B cell (primary cell): ENCODE data around the gene FBXW9. TPM values are rescaled to one million over a fixed set of nuclear protein-coding genes. Genes with fewer than 3 reads are reported as not detected.
A peak's percentile ranks its signal among the peaks of the same experiment; 100 is the strongest.

Experiments
- ATAC-seq: fragments of 200-7000 bp; cut with Tn5 transposase; one replicate; pipeline ENCODE4 v1.10.0; 2021; ENCODE audit warnings: low read depth, mild to moderate bottlenecking, moderate number of reproducible peaks, moderate library complexity
- CTCF ChIA-PET: fragments of 350-600 bp; sonication (Branson Sonifier 250); formaldehyde crosslinking; loops from one replicate; lab custom pipeline; 2021; ENCODE audit warnings: antibody characterized with exemption, inconsistent platforms; lab: Charles Lee
- POLR2A ChIA-PET: fragments of 350-600 bp; sonication (Branson Sonifier 250); formaldehyde crosslinking; loops from one replicate; lab custom pipeline; 2021; ENCODE audit warnings: antibody characterized with exemption; lab: Charles Lee
- DNase-seq: peaks from one replicate; pipeline ENCODE4 v3.0.0; 2013
- H2AFZ ChIP-seq: 2 replicates; pipeline ENCODE4 v1.6.1; 2012; ENCODE audit warnings: mild to moderate bottlenecking, low read depth, low read length; ENCODE audit not compliant: insufficient read depth, poor library complexity, severe bottlenecking
- H3K27ac ChIP-seq, 2 donors: 1 replicate in 1 of 2; 2 replicates in 1 of 2; pipeline ENCODE4 v1.5.1; 2012 to 2013; ENCODE audit warnings: low read length in 2 of 2, mild to moderate bottlenecking in 2 of 2, moderate library complexity in 1 of 2
- H3K27me3 ChIP-seq, 4 experiments: fragments of 200-600 bp in 1 of 4; sonication (generic) in 1 of 4; replicated peaks in 1 of 4; 1 replicate in 2 of 4; 2 replicates in 2 of 4; pipeline versions ENCODE4 v1.6.1 to v1.7.0; 2013 to 2016; ENCODE audit warnings: low read length in 3 of 4, mild to moderate bottlenecking in 2 of 4, mixed read lengths in 1 of 4, moderate library complexity in 1 of 4; ENCODE audit not compliant: insufficient read depth in 4 of 4, control insufficient read depth in 3 of 4; ENCODE audit errors: control extremely low read depth in 1 of 4
- H3K36me3 ChIP-seq, 2 experiments: replicated peaks in 1 of 2; 1 replicate in 1 of 2; 2 replicates in 1 of 2; pipeline versions ENCODE4 v1.6.1 to v1.7.1; 2013; ENCODE audit warnings: low read length in 1 of 2; ENCODE audit not compliant: insufficient read depth in 2 of 2, control insufficient read depth in 1 of 2; ENCODE audit errors: control extremely low read depth in 1 of 2, extremely low read depth in 1 of 2
- H3K4me1 ChIP-seq, 2 donors: fragments of 200-600 bp in 1 of 2; sonication (generic) in 1 of 2; 1 replicate in 1 of 2; 2 replicates in 1 of 2; pipeline versions ENCODE4 v1.5.1 to v1.6.1; 2013 to 2017; ENCODE audit warnings: low read length in 2 of 2; ENCODE audit not compliant: control insufficient read depth in 2 of 2, insufficient read depth in 2 of 2
- H3K4me2 ChIP-seq: replicated peaks from 2 replicates; pipeline ENCODE3; 2012; ENCODE audit warnings: mild to moderate bottlenecking, low read depth, low read length; ENCODE audit not compliant: poor library complexity, severe bottlenecking
- H3K4me3 ChIP-seq, 5 experiments: fragments of 200-600 bp in 1 of 5; sonication (generic) in 1 of 5; 1 replicate in 3 of 5; 2 replicates in 2 of 5; pipeline versions ENCODE4 v1.5.1 to v1.7.0; 2011 to 2016; ENCODE audit warnings: low read length in 4 of 5, mild to moderate bottlenecking in 4 of 5, low read depth in 2 of 5, control low read depth in 1 of 5, moderate library complexity in 1 of 5; ENCODE audit not compliant: insufficient read depth in 1 of 5; ENCODE audit errors: control extremely low read depth in 1 of 5, extremely low read depth in 1 of 5
- H3K79me2 ChIP-seq: fragments of 200-600 bp; sonication (generic); one replicate; pipeline ENCODE4 v1.6.0; 2016; ENCODE audit warnings: low read length; ENCODE audit not compliant: control insufficient read depth, insufficient read depth
- H3K9ac ChIP-seq: fragments of 200-600 bp; sonication (generic); 2 replicates; pipeline ENCODE4 v1.6.1; 2017; ENCODE audit warnings: mild to moderate bottlenecking, low read length, moderate library complexity
- H3K9me3 ChIP-seq, 3 donors: one replicate each; pipeline versions ENCODE4 v1.6.1 to v1.7.1; 2013; ENCODE audit warnings: low read length in 2 of 3; ENCODE audit not compliant: control insufficient read depth in 2 of 3, insufficient read depth in 1 of 3; ENCODE audit errors: control extremely low read depth in 1 of 3
- H4K20me1 ChIP-seq: 2 replicates; pipeline ENCODE4 v1.6.0; 2012; ENCODE audit warnings: mild to moderate bottlenecking, low read length; ENCODE audit not compliant: insufficient read depth, control insufficient read depth, poor library complexity, severe bottlenecking
- H3K27ac Mint-ChIP-seq: one replicate; pipeline ENCODE4 v1.8.0; 2021; ENCODE audit warnings: mixed read lengths
- H3K27me3 Mint-ChIP-seq: one replicate; pipeline ENCODE4 v1.8.0; 2021; ENCODE audit warnings: mixed read lengths
- H3K4me1 Mint-ChIP-seq: one replicate; pipeline ENCODE4 v1.8.0; 2021; ENCODE audit warnings: mixed read lengths
- H3K4me3 Mint-ChIP-seq: one replicate; pipeline ENCODE4 v1.8.0; 2021; ENCODE audit warnings: mixed read lengths
- H3K9me3 Mint-ChIP-seq: one replicate; pipeline ENCODE4 v1.8.0; 2022; ENCODE audit warnings: mixed read lengths; ENCODE audit not compliant: insufficient read depth
- EZH2 ChIP-seq: IDR thresholded peaks from 2 replicates; pipeline ENCODE4 v1.6.1; 2012; ENCODE audit warnings: borderline replicate concordance, low read depth, mild to moderate bottlenecking, moderate library complexity, low read length; ENCODE audit not compliant: insufficient read depth, poor library complexity, severe bottlenecking
- WGBS: methylation state at CpG from one replicate; pipeline ENCODE4 v1.1.5; 2013; ENCODE audit warnings: missing lambda C conversion rate; ENCODE audit not compliant: insufficient coverage; 5-methylcytosine and 5-hydroxymethylcytosine counted together
- intact Hi-C: fragments of 100-400 bp; cut with micrococcal nuclease; formaldehyde crosslinking; loops from one replicate; pipeline ENCODE4 v1.10.0; 2022
- polyA plus RNA-seq: library from polyadenylated mRNA; depleted of rRNA; stranded (reverse); fragments of >200 nt; gene quantifications from 2 replicates; pipeline ENCODE4 v1.2.3, GENCODE V29; 2012
- total RNA-seq, 2 donors: library from RNA; stranded (reverse); fragments of 120-200 nt in 1 of 2; gene quantifications; 1 replicate in 1 of 2; 2 replicates in 1 of 2; pipeline versions ENCODE4 v1.2.3 to v1.2.4, GENCODE V29; 2013 to 2022
- TF ChIP-seq, protein P1 (sequence below): fragments of 200-600 bp; IDR thresholded peaks from one replicate; pipeline ENCODE4 v1.8.0; 2022; ENCODE audit warnings: antibody characterized with exemption, mild to moderate bottlenecking

Gene FBXW9
- total and polyA plus RNA-seq, 2 donors (not counting 1 experiment from before 2014, with no cell fraction given): 4.7 TPM

DNA sequence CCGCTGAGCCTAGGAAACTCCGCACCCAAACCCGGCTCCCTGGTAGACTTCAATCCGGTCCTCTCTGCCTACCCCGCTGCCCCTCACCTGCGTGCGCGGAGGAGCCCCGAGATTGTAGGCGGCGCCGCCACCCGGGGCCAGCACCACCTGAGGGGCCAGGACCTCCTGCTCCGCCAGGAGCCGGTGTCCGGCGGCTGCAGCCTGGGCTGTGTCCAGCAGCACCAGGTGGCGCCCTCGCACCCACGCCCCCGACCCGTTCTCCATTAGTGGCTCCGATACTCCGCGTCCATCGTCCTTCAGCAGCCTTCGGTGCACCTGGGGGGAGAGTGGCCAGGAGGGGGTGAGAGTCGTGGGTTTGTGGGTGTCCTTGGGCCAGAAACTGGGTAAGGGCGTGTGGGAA lies 48.3 kb downstream of the FBXW9 start:
- peaks cover 4% of the 10 kb centered on the region for H3K79me2 ChIP-seq
- no peaks in the 10 kb centered on the region for H3K9me3 ChIP-seq
- H3K27ac ChIP-seq: peak overlapping the region in 1 of 2 donors; percentile 33
- POLR2A ChIA-PET: no interaction called here
- H3K4me3 ChIP-seq: no peak overlapping the region
- no peak overlapping the region for H3K27ac Mint-ChIP-seq
- H3K4me1 Mint-ChIP-seq: peaks cover 7% of the 10 kb centered on the region
- H3K9me3 Mint-ChIP-seq: no peaks in the 10 kb centered on the region
- no peaks in the 10 kb centered on the region for H3K27me3 Mint-ChIP-seq
- H3K27me3 ChIP-seq: no peaks in the 10 kb centered on the region
- no peak overlapping the region for H2AFZ ChIP-seq
- TF ChIP-seq, protein P1, sequence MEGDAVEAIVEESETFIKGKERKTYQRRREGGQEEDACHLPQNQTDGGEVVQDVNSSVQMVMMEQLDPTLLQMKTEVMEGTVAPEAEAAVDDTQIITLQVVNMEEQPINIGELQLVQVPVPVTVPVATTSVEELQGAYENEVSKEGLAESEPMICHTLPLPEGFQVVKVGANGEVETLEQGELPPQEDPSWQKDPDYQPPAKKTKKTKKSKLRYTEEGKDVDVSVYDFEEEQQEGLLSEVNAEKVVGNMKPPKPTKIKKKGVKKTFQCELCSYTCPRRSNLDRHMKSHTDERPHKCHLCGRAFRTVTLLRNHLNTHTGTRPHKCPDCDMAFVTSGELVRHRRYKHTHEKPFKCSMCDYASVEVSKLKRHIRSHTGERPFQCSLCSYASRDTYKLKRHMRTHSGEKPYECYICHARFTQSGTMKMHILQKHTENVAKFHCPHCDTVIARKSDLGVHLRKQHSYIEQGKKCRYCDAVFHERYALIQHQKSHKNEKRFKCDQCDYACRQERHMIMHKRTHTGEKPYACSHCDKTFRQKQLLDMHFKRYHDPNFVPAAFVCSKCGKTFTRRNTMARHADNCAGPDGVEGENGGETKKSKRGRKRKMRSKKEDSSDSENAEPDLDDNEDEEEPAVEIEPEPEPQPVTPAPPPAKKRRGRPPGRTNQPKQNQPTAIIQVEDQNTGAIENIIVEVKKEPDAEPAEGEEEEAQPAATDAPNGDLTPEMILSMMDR: no peak
- TF ChIP-seq EZH2: no peak
- no peak for ATAC-seq
- peaks cover 0 to 41% of the 10 kb centered on the region in 2 experiments for H3K36me3 ChIP-seq
- peaks cover 0 to 10% of the 10 kb centered on the region in 2 donors for H3K4me1 ChIP-seq
- no peak for DNase-seq
- CTCF ChIA-PET: no interaction called here
- WGBS: 81% methylated on average over 29 of the region's 29 CpGs
- intact Hi-C loops: no loop called here
- peak overlapping the region; percentile 55 for H3K4me2 ChIP-seq
- no peak overlapping the region for H3K4me3 Mint-ChIP-seq
- no peak overlapping the region for H3K9ac ChIP-seq
- peaks cover 7% of the 10 kb centered on the region for H4K20me1 ChIP-seq

DNA sequence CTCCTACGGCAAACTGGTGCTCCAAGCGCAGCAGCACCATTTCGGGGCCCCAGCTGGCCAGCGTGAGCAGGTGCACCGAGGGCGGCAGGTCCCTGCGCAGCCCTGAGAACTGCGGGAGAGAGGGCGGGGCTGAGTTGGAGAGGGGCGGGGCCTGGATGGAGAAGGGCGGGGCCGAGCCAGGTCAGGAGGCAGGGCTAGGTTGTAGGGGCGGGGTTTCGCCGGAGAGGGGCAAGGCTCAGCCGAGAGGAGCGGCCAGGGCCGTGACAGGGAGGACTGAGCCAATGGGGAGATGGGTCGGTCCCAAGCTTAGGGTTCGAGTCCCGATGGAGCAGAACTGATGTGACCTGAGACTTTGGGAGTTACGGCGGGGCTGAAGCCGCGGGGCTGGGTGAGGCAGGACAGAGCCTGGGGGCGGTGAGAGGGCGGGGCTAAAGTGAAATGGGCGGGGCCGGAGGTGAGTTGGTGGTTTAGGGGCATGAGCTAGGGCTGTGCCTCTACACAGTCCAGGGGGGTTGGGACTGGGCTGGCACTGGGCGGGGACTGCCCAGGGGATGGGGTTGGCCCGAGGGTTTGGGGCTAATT lies 48.9 kb downstream of the FBXW9 start:
- Histone ChIP-seq H3K27me3 (no peaks in the 10 kb centered on the region), H3K9me3 (no peaks in the 10 kb centered on the region), H3K79me2 (peaks cover 4% of the 10 kb centered on the region), H3K27ac (peak overlapping the region in 1 of 2 donors; percentile 33), H3K4me1 (peaks cover 0 to 10% of the 10 kb centered on the region in 2 donors), H3K36me3 (peaks cover 0 to 41% of the 10 kb centered on the region in 2 experiments), H3K4me3 (no peak overlapping the region), H2AFZ (no peak overlapping the region), H3K9ac (no peak overlapping the region), H3K4me2 (peak overlapping the region; percentile 55), H4K20me1 (peaks cover 7% of the 10 kb centered on the region)
- H3K27me3 Mint-ChIP-seq: no peaks in the 10 kb centered on the region
- H3K4me1 Mint-ChIP-seq: peaks cover 7% of the 10 kb centered on the region
- H3K9me3 Mint-ChIP-seq: no peaks in the 10 kb centered on the region
- peak; percentile 61 for DNase-seq
- intact Hi-C loops: no loop called here
- POLR2A ChIA-PET: interaction anchor here (0.6 to 0.7 kb wide), 3 partner anchors 13 to 136 kb away, joined by 3 to 9 read pairs (median 8); no protein-coding TSS in a partner anchor
- no peak overlapping the region for H3K27ac Mint-ChIP-seq
- CTCF ChIA-PET: interaction anchor here (0.5 to 0.7 kb wide), 2 partner anchors 82 to 84 kb away, joined by 3 read pairs; no protein-coding TSS in a partner anchor
- peak overlapping the region; percentile 45 for H3K4me3 Mint-ChIP-seq
- peak; percentile 71 for ATAC-seq
- WGBS: 77% methylated on average over 29 of the region's 31 CpGs
- TF ChIP-seq, protein P1: no peak
- no peak for TF ChIP-seq EZH2
